Adrenal gland (tissue), 12 donors: ENCODE data around the gene CPN2. TPM values are rescaled to one million over a fixed set of nuclear protein-coding genes. Genes with fewer than 3 reads are reported as not detected.

Experiments
- DNase-seq, 7 donors: peaks; one replicate each; pipeline ENCODE4 v3.0.0-alpha.2; 2019 to 2020
- H3K27ac ChIP-seq, 5 donors: fragments of 200-600 bp; sonication (generic) in 4 of 5; 1 replicate in 3 of 5; 2 replicates in 2 of 5; pipeline versions ENCODE4 v1.5.1 to v1.8.0; 2016 to 2020; ENCODE audit warnings: mild to moderate bottlenecking in 1 of 5
- H3K27me3 ChIP-seq: fragments of 200-600 bp; 2 replicates; pipeline ENCODE4 v1.8.0; 2021
- H3K36me3 ChIP-seq, 2 donors: fragments of 200-600 bp; replicated peaks in 1 of 2; 1 replicate in 1 of 2; 2 replicates in 1 of 2; pipeline versions ENCODE4 v1.5.1 to v1.8.0; 2018 to 2022
- H3K4me1 ChIP-seq, 2 donors: fragments of 200-600 bp; replicated peaks in 1 of 2; 1 replicate in 1 of 2; 2 replicates in 1 of 2; pipeline versions ENCODE4 v1.5.1 to v1.8.0; 2018 to 2021
- H3K4me3 ChIP-seq, 4 donors: fragments of 200-600 bp; sonication (generic) in 3 of 4; one replicate each; pipeline ENCODE4 v1.5.1; 2016 to 2018
- H3K9me3 ChIP-seq, 3 donors: fragments of 200-600 bp; sonication (generic) in 1 of 3; replicated peaks in 1 of 3; 1 replicate in 2 of 3; 2 replicates in 1 of 3; pipeline versions ENCODE4 v1.5.1 to v1.8.0; 2016 to 2021
- CTCF ChIP-seq, 6 experiments: fragments of 450-650 bp in 4 of 6; fragments of 200-600 bp in 2 of 6; sonication (generic) in 1 of 6; IDR thresholded peaks; 1 replicate in 5 of 6; 2 replicates in 1 of 6; pipeline versions ENCODE4 v1.5.1 to v1.8.0; 2016 to 2021; ENCODE audit warnings: antibody characterized with exemption in 6 of 6, mild to moderate bottlenecking in 2 of 6, moderate library complexity in 1 of 6
- POLR2A ChIP-seq, 2 donors: fragments of 450-650 bp; IDR thresholded peaks; one replicate each; pipeline ENCODE4 v1.6.1; 2017; ENCODE audit warnings: antibody characterized with exemption in 2 of 2, mild to moderate bottlenecking in 2 of 2, moderate library complexity in 1 of 2
- WGBS, 4 donors: extraction: QIAGEN DNeasy Blood & Tissue Kit in 2 of 4; methylation state at CpG; one replicate each; pipeline versions ENCODE4 v1.1.5 to v1.1.7; 2013 to 2017; 5-methylcytosine and 5-hydroxymethylcytosine counted together
- intact Hi-C, 2 donors: fragments of 100-400 bp; cut with DNase I; formaldehyde crosslinking; loops; one replicate each; pipeline versions ENCODE4 v1.14.1 to v1.15.0; 2022 to 2023
- polyA plus RNA-seq, 3 donors: library from polyadenylated mRNA; stranded (reverse); fragments of 200-250 nt in 2 of 3; fragments of 350-450 nt in 1 of 3; fragmentation: Illumina TruSeq in 1 of 3; extraction: RNeasy Lipid Tissue Mini Kit (QIAGEN cat#74804) in 1 of 3; gene quantifications; one replicate each; pipeline ENCODE4 v1.2.3, GENCODE V29; 2013 to 2014
- total RNA-seq, 9 donors: library from RNA; depleted of rRNA in 4 of 9; stranded (reverse); fragments of >200 nt in 4 of 9; fragments of 120-200 nt in 1 of 9; fragmentation: NEBNext Ultra II Directional in 1 of 9; extraction: Animal tissue kit (Norgen Biotek cat#: 25700) in 1 of 9; gene quantifications; one replicate each; pipeline versions ENCODE4 v1.1.0 to v1.2.4, GENCODE V29; 2013 to 2023
- donor health status: healthy with polysubstance abuse.
- donor health status: Bipolar disorder and iron deficiency.
- donor health status: DM: yes; HTN: yes; CAD: no.
- donor health status: DM: no; HTN: no; CAD: no.
- donor health status: DM: no; HTN: no; CAD: no.
- donor health status: DM: yes; HTN: yes; CAD: no.

Gene CPN2
- total and polyA plus RNA-seq, 12 donors, result 0.32 to 14.3 (median 3.1) TPM

- intact Hi-C loops, result no loop called here
- Histone ChIP-seq H3K4me1 (no peaks in the 10 kb centered on the region), H3K27me3 (peaks cover 5% of the 10 kb centered on the region), H3K36me3 (no peaks in the 10 kb centered on the region), H3K4me3 (no peak overlapping the region), H3K27ac (no peak overlapping the region), H3K9me3 (no peaks in the 10 kb centered on the region)
- DNase-seq, result no peak
- TF ChIP-seq CTCF (IDR thresholded peaks at IDR 0.05) (no peak), POLR2A (IDR thresholded peaks at IDR 0.05) (no peak)
- whole genome bisulfite sequencing, 4 donors, result 79 to 85% (median 84%) methylated on average over 9 of the region's 9 CpGs
Measured at GRCh38 chr3:194379651-194380050, 28.5 kb upstream of the CPN2 start.

- intact Hi-C loops, result no loop called here
- Histone ChIP-seq H3K4me1 (no peaks in the 10 kb centered on the region), H3K4me3 (no peak overlapping the region), H3K36me3 (no peaks in the 10 kb centered on the region), H3K27me3 (peaks cover 5% of the 10 kb centered on the region), H3K27ac (no peak overlapping the region), H3K9me3 (no peaks in the 10 kb centered on the region)
- DNase-seq, result no peak
- no peak for TF ChIP-seq CTCF (IDR thresholded peaks at IDR 0.05)
- no peak for TF ChIP-seq POLR2A (IDR thresholded peaks at IDR 0.05)
- 84 to 91% (median 86%) methylated on average over 6 of the region's 6 CpGs for WGBS, 4 donors
Measured at GRCh38 chr3:194379231-194379630, 28.1 kb upstream of the CPN2 start.

- Histone ChIP-seq H3K4me1 (no peaks in the 10 kb centered on the region), H3K4me3 (no peak overlapping the region), H3K27me3 (peaks cover 5% of the 10 kb centered on the region), H3K9me3 (no peaks in the 10 kb centered on the region), H3K27ac (no peak overlapping the region), H3K36me3 (no peaks in the 10 kb centered on the region)
- no peak for TF ChIP-seq CTCF (IDR thresholded peaks at IDR 0.05)
- TF ChIP-seq POLR2A (IDR thresholded peaks at IDR 0.05), result no peak
- intact Hi-C loops, result no loop called here
- WGBS, 4 donors, result 89 to 100% (median 100%) methylated on average over 1 of the region's 1 CpG
- DNase-seq, result no peak
Measured at GRCh38 chr3:194377708-194378107, 26.6 kb upstream of the CPN2 start.

- WGBS, 4 donors, result 76 to 80% (median 78%) methylated on average over 10 of the region's 10 CpGs
Measured at GRCh38 chr3:194376241-194376560, 25.1 kb upstream of the CPN2 start.

More at GRCh38 chr3:194376241-194376560, 25.1 kb upstream of the CPN2 start:
- Histone ChIP-seq H3K36me3 (no peaks in the 10 kb centered on the region), H3K9me3 (no peaks in the 10 kb centered on the region), H3K4me1 (no peaks in the 10 kb centered on the region), H3K27ac (no peak overlapping the region), H3K27me3 (peaks cover 5% of the 10 kb centered on the region), H3K4me3 (no peak overlapping the region)
- DNase-seq, result no peak
- intact Hi-C loops, result no loop called here
- TF ChIP-seq POLR2A (IDR thresholded peaks at IDR 0.05) (no peak), CTCF (IDR thresholded peaks at IDR 0.05) (no peak)
